Stimulated activated CD8-positive, alpha-beta memory T cell treated with anti-CD3 and anti-CD28 coated beads, Interleukin-4, amount 100 ng/mL, for 4 hours (primary cell): ENCODE measurements around the gene CHMP3.
"Not testable (repeated sequence)": the region's sequence is repeated elsewhere in the genome, so short reads cannot be mapped to it uniquely, and the experiment has no call there.

Source experiments
- DNase-seq, 2 donors: peaks; one replicate each; pipeline ENCODE4 v3.0.0-alpha.2; 2020; ENCODE audit warnings: low read depth in 2 of 2, low spot score in 1 of 2

The CHMP3 gene

DNA sequence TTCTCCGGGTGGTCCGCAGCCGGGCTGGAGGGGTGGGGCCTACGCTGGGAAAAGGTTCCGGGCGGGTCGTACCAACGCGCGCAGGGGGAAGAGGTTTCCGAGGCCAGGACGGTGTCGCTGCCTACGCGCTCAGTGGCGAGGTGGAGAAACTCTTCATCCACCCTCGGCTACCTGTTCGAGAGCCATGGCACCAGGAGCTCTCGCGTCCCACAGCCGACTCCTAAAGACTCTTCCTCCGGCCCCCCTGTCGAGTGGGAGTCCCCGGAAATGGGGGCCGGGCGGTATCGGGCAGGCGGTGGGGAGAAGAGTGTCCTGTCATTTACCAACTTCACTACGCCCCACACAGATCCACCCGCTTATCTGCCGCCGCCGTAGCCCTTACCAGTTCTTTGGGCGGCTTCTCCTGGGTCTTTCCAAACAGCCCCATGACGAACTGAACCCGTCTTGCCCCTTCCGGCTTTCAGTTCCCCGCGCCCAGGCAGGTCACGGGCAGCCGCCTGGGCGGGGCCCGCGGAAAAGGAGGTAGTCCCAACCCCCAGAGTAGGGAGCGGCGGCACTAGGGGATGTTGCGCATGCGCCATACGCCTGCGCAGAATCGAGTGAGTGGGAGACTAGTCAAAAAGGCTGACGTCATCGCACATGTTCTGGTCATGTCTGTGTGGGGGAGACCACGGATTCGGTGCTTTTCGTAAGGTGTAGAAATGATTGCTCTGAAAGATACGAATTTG lies at the start of gene CHMP3:
Gene CHMP3, minus strand, starts transcription at position 522 of the 728 bp plus-strand sequence. Its CDS starts 95 bp downstream, at position 427.
- DNase-seq = peak; percentile 88 to 96

GRCh38 chr2:86610871-86611270 lies 47.6 kb upstream of the CHMP3 start:
- no peak for DNase-seq

GRCh38 chr2:86608832-86609410 lies 45.7 kb upstream of the CHMP3 start:
- no peak for DNase-seq

DNA sequence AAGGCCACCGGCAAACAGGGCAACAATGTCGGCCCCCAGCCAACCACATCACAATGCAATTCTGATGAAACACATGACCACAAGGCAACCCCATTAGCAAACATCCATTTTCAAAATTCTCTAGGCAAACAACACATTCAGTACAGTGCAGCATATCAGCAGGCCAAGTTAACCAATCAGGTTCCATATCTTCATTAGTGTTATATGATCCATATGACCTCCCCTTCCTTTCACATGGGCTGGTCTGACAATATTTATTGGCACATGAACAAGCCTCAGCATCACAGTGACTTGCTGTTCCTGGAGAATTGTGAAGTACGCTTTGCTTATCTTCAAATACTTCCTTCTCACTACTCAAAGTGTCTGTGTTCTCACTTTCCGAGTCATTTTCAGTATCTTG lies 40.7 kb upstream of the CHMP3 start:
- DNase-seq = no peak

GRCh38 chr2:86598966-86599365 lies 35.7 kb upstream of the CHMP3 start:
- no peak for DNase-seq

GRCh38 chr2:86596118-86596517 lies 32.9 kb upstream of the CHMP3 start:
- DNase-seq = no peak

- DNase-seq = no peak
Observed at GRCh38 chr2:86593266-86593665, 30.0 kb upstream of the CHMP3 start.

GRCh38 chr2:86592547-86593230 lies 29.4 kb upstream of the CHMP3 start:
- DNase-seq = no peak

GRCh38 chr2:86589701-86590100 lies 26.5 kb upstream of the CHMP3 start:
- DNase-seq = not testable (repeated sequence)

DNA sequence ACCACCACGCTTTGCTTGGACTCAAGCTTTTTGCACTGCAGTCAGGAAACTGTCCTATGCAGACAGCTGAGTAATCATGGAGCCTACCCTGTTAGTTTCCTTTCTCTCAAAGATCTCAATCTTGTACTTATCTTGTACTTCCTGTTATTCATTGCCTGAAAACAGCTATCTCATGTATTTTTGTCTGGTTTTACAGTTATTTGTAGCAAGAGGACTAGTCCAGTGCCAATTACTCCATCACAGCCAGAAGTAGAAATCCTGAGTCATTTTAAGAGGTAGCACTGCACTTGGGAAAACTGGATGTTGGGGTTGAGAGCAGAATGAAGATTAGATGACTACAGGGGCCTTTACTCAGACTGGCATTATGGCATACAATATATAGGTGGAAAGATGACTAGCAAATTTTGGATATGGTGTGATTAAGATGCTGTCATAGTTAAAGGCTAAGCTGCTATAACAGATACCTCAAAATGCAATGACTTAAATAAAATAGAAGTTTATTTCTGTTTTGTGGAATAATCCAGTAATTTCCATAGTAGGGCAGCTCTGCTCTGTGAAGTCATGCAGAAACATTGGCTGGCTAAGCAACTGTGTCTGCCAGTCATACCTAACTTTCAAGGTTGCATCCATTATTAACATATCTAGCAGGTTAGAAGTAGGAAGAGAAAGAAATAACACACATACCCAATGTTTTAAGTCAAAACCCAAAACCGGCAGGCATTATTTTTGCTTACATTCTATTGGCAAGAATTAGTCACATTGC lies 21.1 kb upstream of the CHMP3 start:
- DNase-seq = no peak

GRCh38 chr2:86580560-86580959 lies 17.3 kb upstream of the CHMP3 start:
- no peak for DNase-seq

- DNase-seq = no peak
Observed at GRCh38 chr2:86577817-86578456, 14.7 kb upstream of the CHMP3 start.

DNA sequence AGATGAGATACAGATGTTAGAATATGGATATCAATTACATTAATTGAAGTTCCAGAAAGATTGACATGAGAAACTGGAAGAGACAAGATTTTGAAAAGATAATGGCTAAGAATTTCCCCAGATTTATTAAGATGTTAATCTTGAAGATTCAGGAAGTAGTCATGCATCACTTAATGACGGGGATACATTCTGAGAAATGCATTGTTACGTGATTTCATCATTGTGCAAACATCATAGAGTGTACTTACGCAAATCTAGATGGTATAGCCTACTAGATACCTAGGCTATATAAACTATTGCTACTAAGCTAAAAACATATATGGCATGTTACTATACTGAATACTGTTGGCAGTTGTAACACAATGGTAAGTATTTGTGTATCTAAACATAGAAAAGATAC lies 6.8 kb upstream of the CHMP3 start:
- DNase-seq = no peak

DNA sequence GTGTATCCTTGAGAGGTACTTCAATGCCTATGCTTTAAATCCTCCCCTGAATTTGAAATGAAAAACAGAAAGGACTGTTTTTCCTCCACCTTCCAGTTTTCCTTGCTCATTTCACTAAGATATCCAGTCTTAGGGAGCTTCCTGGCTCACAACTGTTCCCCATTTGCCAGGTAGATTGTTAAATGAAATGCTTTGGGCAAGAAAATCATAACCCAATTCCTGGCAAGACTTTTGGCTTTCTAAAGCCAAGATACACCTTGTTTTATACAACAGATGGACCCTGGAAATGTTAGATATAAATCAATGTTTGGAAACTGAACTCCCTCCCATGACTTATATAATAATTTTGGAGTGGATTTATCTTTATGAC lies 3.6 kb upstream of the CHMP3 start:
- DNase-seq = no peak

DNA sequence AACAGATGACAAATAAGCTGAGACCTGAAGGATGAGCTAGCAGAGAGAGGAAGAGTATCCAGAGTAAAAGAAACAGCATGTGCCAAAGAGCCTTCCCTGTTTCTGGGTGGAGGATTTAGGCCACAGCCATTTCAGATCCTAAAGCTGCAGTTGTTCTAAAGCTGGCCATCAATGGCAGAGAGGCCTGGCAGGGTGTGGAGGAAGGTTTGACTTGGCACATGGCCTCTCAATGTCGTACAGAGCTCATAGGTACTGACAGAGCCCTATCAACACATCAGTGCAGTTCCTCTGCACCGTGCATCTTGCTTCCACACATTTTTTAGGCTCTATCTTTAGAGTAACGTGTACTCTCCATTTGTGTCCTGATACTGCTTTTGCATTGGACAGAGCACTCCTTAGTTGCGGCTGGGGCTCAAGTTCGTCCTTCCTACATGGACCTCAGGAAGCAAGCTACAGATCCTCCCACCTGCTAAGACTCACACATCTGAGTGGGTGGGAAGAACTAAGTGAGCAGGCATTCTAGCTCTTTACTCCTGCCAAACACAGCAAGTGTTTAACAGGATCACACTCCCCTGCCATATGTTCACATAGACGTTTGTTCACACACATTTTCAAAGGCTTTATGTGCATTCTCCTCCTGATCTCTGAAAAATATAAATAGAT lies 3.0 kb upstream of the CHMP3 start:
- DNase-seq = no peak

GRCh38 chr2:86563650-86564061 lies 413 bp upstream of the CHMP3 start:
- DNase-seq = no peak

GRCh38 chr2:86562485-86562921 lies 740 bp downstream of the CHMP3 start:
- DNase-seq = no peak

GRCh38 chr2:86557836-86558235 lies 5.4 kb downstream of the CHMP3 start:
- DNase-seq = no peak

DNA sequence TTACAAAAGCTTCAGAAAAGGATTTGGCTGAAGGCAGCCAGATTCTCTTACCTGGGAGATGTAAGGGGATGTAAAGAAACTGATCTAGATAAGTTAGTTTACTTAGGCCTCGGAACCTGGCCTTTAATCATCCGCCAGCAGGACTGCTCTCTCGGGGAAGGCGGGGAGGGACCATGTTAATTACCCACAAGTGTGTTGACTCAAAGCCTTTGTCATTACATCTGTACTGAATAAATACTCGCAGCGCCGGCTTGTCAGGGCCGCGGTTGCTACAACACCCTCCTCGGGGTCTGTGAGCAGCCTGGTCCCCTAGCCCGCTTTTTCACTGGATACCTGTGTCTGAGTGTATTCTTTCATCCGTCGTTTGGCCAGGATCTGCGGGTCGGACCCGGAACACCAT lies 6.7 kb downstream of the CHMP3 start:
- DNase-seq = no peak

GRCh38 chr2:86552889-86553288 lies 10.4 kb downstream of the CHMP3 start:
- no peak for DNase-seq
